ENCODE data around the gene ZNF468. TPM values are rescaled to one million over a fixed set of nuclear protein-coding genes. Genes with fewer than 3 reads are reported as not detected.
A peak's percentile ranks its signal among the peaks of the same experiment; 100 is the strongest.
"Not testable (repeated sequence)": the region's sequence is repeated elsewhere in the genome, so short reads cannot be mapped to it uniquely, and the experiment has no call there.

Gene ZNF468
- total RNA-seq, 2 experiments from 2014 or later, result 11.5 to 12.9 TPM

DNA sequence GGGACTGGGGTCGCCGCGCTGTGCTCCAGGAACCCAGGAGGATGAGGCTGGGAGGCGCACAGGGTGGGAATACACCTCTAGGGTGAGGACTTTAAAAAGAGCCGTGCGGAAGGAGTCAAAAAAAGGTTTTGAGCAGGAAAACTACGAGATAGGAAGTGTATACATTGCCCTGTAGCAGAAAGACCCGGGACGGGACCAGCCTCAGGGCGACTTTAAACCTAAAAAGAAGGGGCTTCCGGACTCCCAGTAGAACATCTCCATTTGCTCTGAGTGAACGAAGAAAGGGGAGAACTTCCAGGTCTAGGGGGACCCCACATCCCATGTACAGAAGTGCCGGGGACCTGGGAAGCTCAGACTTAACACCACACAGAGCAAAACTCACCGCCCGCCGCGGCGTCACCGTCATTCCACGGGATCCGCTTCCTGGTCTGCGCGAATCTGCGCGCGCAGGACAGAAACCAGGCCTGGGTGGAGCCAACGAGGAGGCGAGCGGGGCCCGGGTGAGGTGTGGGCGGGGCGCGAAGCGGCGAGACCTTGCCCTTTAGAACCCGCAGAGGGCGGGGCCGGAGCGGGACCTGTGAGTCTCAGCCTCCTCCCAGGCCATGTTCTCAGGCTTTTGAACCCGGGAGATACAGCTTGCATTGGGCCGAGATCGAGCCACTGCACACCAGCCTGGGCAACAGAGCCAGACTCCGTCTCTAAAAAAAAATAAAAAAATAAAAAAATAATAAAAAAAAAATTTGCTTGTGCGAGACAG is 36.0 kb downstream of the ZNF468 start, which contains the start of gene ZNF28:
Gene ZNF28, minus strand, starts transcription at position 430 of the 757 bp plus-strand sequence. CDS start 3,675 bp downstream, outside the sequence.
- intact Hi-C loops (cut with DNase I, micrococcal nuclease), result loop anchor here in 1 of 2 experiments (1.0 to 2.0 kb wide), 4 partner anchors 34 to 142 kb away; partner anchors contain the start of gene ZNF600
- H3K4me1 Mint-ChIP-seq; H3K27me3 Mint-ChIP-seq; H3K9me3 Mint-ChIP-seq (ENCODE audit: low read depth); CTCF ChIA-PET: not testable (repeated sequence)
- Mint-ChIP-seq H3K27ac (peak within 1 kb of the TSS; percentile 87), H3K36me3 (ENCODE audit: low read depth) (peaks cover 33% of the 10 kb centered on the region), H3K4me3 (peak within 1 kb of the TSS; percentile 80)
- DNase-seq (peak; percentile 81), ATAC-seq (peak; percentile 100)
- POLR2A ChIA-PET, result interaction anchor here (0.5 kb wide), 1 partner anchor 34 kb away, joined by 4 read pairs; no protein-coding TSS in a partner anchor

DNA sequence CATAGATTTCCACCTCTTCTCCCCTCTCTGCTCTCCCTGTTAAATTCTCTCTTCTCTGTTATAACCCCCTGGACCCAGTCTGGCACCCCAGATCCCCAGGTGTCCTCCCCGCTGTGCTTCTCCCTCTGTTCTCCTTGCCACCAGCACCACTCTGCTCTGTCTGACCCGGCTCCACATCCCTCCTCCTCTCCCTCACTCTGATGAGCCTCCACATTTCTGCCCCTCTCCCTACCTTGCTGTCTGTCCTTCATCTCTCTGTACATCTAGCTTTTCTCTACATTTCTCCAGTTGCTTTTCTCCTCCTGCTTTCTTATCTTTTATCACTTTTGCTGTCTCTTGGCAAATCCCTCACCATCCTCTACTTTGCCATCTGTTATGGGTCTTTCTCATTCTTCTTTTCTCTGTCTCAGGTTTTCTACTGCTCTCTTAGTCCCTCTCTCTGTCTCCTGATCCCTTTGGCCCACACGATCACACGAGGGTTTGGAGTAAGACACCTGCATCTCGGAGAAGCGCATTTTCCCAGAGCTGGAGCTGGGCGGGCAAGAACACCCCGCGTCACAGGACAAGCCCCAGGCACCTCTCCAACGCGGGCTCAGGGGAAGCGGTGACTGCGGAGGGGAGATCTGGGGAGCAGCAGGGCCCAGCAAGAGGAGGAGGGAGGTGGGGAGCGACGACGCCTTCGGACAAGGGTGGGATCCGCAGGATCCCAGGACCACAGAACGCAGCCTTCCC is 36.8 kb downstream of the ZNF468 start:
- intact Hi-C loops (cut with DNase I, micrococcal nuclease), result loop anchor here in 1 of 2 experiments (1.0 to 2.0 kb wide), 4 partner anchors 34 to 143 kb away; partner anchors contain the start of gene ZNF600
- H3K27me3 Mint-ChIP-seq; H3K4me1 Mint-ChIP-seq; CTCF ChIA-PET; POLR2A ChIA-PET; H3K9me3 Mint-ChIP-seq (ENCODE audit: low read depth): not testable (repeated sequence)
- DNase-seq, result peak; percentile 46
- Mint-ChIP-seq H3K27ac (peak overlapping the region; percentile 87), H3K36me3 (ENCODE audit: low read depth) (peaks cover 40% of the 10 kb centered on the region), H3K4me3 (peak overlapping the region; percentile 80)
- ATAC-seq, result peak; percentile 44

DNA sequence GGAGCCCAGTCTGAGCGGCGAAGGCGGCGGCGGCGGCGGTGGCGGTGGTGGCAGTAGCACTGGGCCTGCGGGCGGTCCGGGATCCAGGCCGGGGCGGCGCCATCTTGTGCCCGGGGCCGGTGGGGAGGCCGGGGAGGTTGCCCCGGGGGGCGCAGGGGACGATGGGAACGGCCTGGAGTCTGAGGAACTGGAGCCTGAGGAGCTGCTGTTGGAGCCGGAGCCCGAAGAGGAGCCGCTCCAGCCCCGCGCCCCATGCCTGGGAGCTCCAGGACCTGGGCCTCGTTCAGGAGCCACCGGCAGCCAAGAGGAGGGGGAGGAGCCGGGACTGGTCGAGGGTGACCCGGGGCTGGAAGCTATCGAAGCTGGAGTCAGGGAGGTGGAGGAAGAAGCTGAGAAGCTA is 47.6 kb downstream of the ZNF468 start:
- no peaks in the 10 kb centered on the region for H3K4me1 Mint-ChIP-seq
- H3K27ac Mint-ChIP-seq, result no peak overlapping the region
- no peak for DNase-seq
- peaks cover 69% of the 10 kb centered on the region for H3K36me3 Mint-ChIP-seq (ENCODE audit: low read depth)
- peaks cover 36% of the 10 kb centered on the region for H3K9me3 Mint-ChIP-seq (ENCODE audit: low read depth)
- ATAC-seq, result no peak
- POLR2A ChIA-PET, result no interaction called here
- CTCF ChIA-PET, result interaction anchor here (0.6 kb wide), 1 partner anchor 23 kb away, joined by 3 read pairs; no protein-coding TSS in a partner anchor
- intact Hi-C loops (cut with DNase I, micrococcal nuclease), result no loop called here
- no peak overlapping the region for H3K4me3 Mint-ChIP-seq
- H3K27me3 Mint-ChIP-seq, result no peaks in the 10 kb centered on the region

DNA sequence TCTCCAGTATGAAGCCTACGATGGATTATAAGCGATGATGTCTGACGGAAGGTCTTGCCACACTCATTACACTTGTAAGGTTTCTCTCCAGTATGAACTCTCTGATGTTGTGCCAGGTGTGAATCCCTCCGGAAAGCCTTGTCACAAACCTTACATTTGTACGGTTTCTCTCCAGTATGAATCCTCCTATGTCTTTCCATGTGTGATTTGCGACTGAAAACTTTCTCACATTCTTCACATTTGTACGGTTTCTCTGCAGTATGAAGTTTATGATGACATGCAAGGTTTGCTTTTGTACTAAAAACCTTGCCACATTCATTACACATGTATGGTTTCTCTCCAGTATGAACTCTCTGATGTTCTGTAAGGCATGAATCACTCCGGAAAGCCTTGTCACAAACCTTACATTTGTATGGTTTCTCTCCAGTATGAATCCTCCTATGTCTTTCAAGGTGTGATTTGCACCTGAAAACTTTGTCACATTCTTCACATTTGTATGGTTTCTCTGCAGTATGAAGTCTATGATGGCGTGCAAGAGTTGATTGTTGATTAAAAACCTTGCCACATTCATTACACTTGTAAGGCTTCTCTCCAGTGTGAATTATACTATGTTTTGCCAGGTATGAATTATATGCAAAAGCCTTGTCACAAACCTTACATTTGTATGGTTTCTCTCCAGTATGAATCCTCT is 57.3 kb downstream of the ZNF468 start:
- POLR2A ChIA-PET; intact Hi-C loops (cut with DNase I, micrococcal nuclease); ATAC-seq; CTCF ChIA-PET; H3K27ac Mint-ChIP-seq; H3K27me3 Mint-ChIP-seq; H3K4me1 Mint-ChIP-seq; DNase-seq; H3K4me3 Mint-ChIP-seq: not testable (repeated sequence)
- Mint-ChIP-seq H3K9me3 (ENCODE audit: low read depth) (peaks cover 61% of the 10 kb centered on the region), H3K36me3 (ENCODE audit: low read depth) (peaks cover 89% of the 10 kb centered on the region)

DNA sequence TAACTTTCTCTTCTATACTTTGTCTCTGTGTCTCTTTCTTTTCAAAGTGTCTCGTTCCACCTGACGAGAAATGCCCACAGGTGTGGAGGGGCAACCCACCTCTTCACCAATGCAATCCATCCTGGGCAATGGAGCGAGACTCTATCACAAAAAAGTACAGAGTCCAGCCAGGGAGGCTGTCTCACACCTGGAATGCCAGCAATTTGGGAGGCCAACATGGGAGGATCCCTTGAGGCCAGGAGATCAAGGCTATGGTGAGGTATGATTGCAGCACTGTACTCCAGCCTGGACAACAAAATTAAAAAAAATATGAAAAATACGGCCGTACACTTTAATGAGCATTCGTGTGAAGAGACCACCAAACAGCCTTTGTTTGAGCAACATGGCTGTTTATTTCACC is 68.0 kb downstream of the ZNF468 start:
- DNase-seq (no peak), ATAC-seq (no peak)
- Mint-ChIP-seq H3K4me1 (peaks cover 21% of the 10 kb centered on the region), H3K4me3 (no peak overlapping the region), H3K27ac (no peak overlapping the region), H3K36me3 (ENCODE audit: low read depth) (peaks cover 20% of the 10 kb centered on the region), H3K27me3 (no peaks in the 10 kb centered on the region), H3K9me3 (ENCODE audit: low read depth) (peaks cover 18% of the 10 kb centered on the region)
- ChIA-PET POLR2A (no interaction called here), CTCF (no interaction called here)
- intact Hi-C loops (cut with DNase I, micrococcal nuclease), result loop anchor here in 1 of 2 experiments (5.0 kb wide), 1 partner anchor 133 kb away; the partner anchor contains the start of gene ZNF888

Other genes with a start within 250 kb of the ZNF468 start
- 10 to 100 TPM; 23.8 to 27.5 TPM for gene ZNF83, start 219.3 kb downstream of the ZNF468 start, total RNA-seq
- 10 to 100 TPM; 20.6 to 22.9 TPM for gene ZNF611, start 122.6 kb downstream of the ZNF468 start, total RNA-seq
- gene ZNF600, start 70.8 kb downstream of the ZNF468 start, total RNA-seq, result 10 to 100 TPM; 10.6 to 14.3 TPM
- 10 to 100 TPM; 17.3 to 18.9 TPM for gene ZNF28, start 36.0 kb downstream of the ZNF468 start, total RNA-seq
- gene ZNF320, start 40.0 kb upstream of the ZNF468 start, total RNA-seq, result 10 to 100 TPM; 10.8 to 12.2 TPM
- 1 to 10 TPM; 5.1 to 5.5 TPM for gene ZNF888, start 65.8 kb upstream of the ZNF468 start, total RNA-seq
- gene ZNF816, start 105.3 kb upstream of the ZNF468 start, total RNA-seq, result 10 to 100 TPM; 10.7 to 11.4 TPM
- under 1 TPM in 1 of 2 experiments, not detected in 1; 0.11 TPM for gene ERVV-1, start 156.3 kb upstream of the ZNF468 start, total RNA-seq
- gene ERVV-2, start 187.1 kb upstream of the ZNF468 start, total RNA-seq, result not detected
- gene ZNF160, start 245.8 kb upstream of the ZNF468 start, total RNA-seq, result 10 to 100 TPM; 42.2 to 53.0 TPM

Measured in activated CD4-positive, alpha-beta T cell treated with anti-CD3 and anti-CD28 coated beads for 36 hours (primary cell).